ENCODE results near the gene VAV2.

VAV2 gene

DNA sequence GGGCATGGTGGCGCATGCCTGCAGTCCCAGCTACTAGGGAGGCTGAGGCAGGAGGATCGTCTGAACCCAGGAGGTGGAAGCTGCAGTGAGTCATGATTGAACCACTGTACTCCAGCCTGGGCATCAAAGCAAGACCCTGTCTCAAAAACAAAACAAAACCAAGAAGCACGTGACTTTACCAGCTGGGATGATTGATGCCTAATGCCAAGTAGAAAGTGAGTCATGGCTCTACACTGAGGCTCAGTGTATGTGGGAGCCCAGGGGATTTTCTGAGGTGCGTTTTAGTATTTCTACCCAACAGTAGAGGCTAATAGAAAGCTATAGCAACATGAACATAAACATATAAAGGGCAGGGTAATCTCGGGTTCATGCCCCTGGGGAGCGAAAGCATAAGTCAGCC, 19.3 kb upstream of the VAV2 start:
- H3K4me3 ChIP-seq (replicated peaks; ENCODE audit: low read depth, low read length), result no peak overlapping the region
- TF ChIP-seq, protein P1, sequence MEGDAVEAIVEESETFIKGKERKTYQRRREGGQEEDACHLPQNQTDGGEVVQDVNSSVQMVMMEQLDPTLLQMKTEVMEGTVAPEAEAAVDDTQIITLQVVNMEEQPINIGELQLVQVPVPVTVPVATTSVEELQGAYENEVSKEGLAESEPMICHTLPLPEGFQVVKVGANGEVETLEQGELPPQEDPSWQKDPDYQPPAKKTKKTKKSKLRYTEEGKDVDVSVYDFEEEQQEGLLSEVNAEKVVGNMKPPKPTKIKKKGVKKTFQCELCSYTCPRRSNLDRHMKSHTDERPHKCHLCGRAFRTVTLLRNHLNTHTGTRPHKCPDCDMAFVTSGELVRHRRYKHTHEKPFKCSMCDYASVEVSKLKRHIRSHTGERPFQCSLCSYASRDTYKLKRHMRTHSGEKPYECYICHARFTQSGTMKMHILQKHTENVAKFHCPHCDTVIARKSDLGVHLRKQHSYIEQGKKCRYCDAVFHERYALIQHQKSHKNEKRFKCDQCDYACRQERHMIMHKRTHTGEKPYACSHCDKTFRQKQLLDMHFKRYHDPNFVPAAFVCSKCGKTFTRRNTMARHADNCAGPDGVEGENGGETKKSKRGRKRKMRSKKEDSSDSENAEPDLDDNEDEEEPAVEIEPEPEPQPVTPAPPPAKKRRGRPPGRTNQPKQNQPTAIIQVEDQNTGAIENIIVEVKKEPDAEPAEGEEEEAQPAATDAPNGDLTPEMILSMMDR (IDR thresholded peaks at IDR 0.05; ENCODE audit: low read depth, low read length, missing control alignments), result no peak
- no peak for DNase-seq (ENCODE audit: extremely low read depth, low read depth)

GRCh38 chr9:134010310-134011173, 18.4 kb upstream of the VAV2 start:
- DNase-seq (ENCODE audit: extremely low read depth, low read depth), result no peak
- H3K4me3 ChIP-seq (replicated peaks; ENCODE audit: low read depth, low read length), result no peak overlapping the region

GRCh38 chr9:134007571-134007970, 15.4 kb upstream of the VAV2 start:
- DNase-seq (ENCODE audit: extremely low read depth, low read depth), result no peak
- no peak overlapping the region for H3K4me3 ChIP-seq (replicated peaks; ENCODE audit: low read depth, low read length)
- TF ChIP-seq, protein P1 (IDR thresholded peaks at IDR 0.05; ENCODE audit: low read depth, low read length, missing control alignments), result no peak

More at GRCh38 chr9:134010310-134011173, 18.4 kb upstream of the VAV2 start:
- TF ChIP-seq, protein P1 (IDR thresholded peaks at IDR 0.05; ENCODE audit: low read depth, low read length, missing control alignments), result no peak

DNA sequence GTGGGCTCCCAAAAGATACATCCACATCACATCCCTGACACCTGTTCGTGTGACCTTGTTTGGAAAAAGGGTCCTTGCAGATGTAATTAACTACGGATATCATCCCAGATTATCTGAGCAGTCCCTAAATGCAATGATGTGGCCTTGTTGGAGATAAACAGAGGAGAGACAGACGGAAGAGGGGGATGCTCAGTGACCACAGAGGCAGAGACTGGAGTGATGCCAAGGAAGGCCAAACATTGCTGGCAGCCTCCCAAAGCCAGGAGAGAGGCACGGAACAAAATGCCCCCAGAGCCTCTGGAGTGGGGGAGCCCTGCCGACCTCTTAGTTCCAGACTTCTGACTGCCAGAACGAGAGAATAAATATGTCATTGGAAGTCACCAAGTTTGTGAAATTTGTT, 15.0 kb upstream of the VAV2 start:
- TF ChIP-seq, protein P1 (IDR thresholded peaks at IDR 0.05; ENCODE audit: low read depth, low read length, missing control alignments), result no peak
- no peak overlapping the region for H3K4me3 ChIP-seq (replicated peaks; ENCODE audit: low read depth, low read length)
- DNase-seq (ENCODE audit: extremely low read depth, low read depth), result no peak

- DNase-seq (ENCODE audit: extremely low read depth, low read depth), result no peak
- TF ChIP-seq, protein P1 (IDR thresholded peaks at IDR 0.05; ENCODE audit: low read depth, low read length, missing control alignments), result no peak
- no peak overlapping the region for H3K4me3 ChIP-seq (replicated peaks; ENCODE audit: low read depth, low read length)
These were observed 13.3 kb upstream of the VAV2 start for GRCh38 chr9:134005381-134005780.

GRCh38 chr9:134004881-134005280, 12.8 kb upstream of the VAV2 start:
- no peak for DNase-seq (ENCODE audit: extremely low read depth, low read depth)
- TF ChIP-seq, protein P1 (IDR thresholded peaks at IDR 0.05; ENCODE audit: low read depth, low read length, missing control alignments), result no peak
- H3K4me3 ChIP-seq (replicated peaks; ENCODE audit: low read depth, low read length), result no peak overlapping the region
